GM12878 (cell line): Measurements from ENCODE around the gene SNRPD3. TPM values are rescaled to one million over a fixed set of nuclear protein-coding genes. Genes with fewer than 3 reads are reported as not detected.

Experiments used
- ATAC-seq: fragments of 200-7000 bp; cut with Tn5 transposase; 3 replicates; pipeline ENCODE4 v1.9.1; 2020; ENCODE audit warnings: mild to moderate bottlenecking, moderate library complexity
- BruUV-seq: library from RNA; stranded (reverse); fragments of 400-500 nt; replicated peaks from 2 replicates; lab custom pipeline; 2021; lab: Mats Ljungman, UMichigan
- CTCF ChIA-PET: fragments of 300-600 bp; sonication (Branson Sonifier 250); formaldehyde crosslinking; extraction: SDS; loops from one replicate; lab custom pipeline; 2021; ENCODE audit warnings: inconsistent platforms; lab: Yijun Ruan, JAX
- POLR2A ChIA-PET: fragments of 350-600 bp; formaldehyde crosslinking; extraction: SDS; loops from one replicate; lab custom pipeline; 2021; ENCODE audit warnings: inconsistent platforms; lab: Charles Lee
- RAD21 ChIA-PET: fragments of 300-600 bp; sonication (Branson Sonifier 250); formaldehyde crosslinking; loops from one replicate; lab custom pipeline; 2023; ENCODE audit warnings: antibody characterized with exemption; ENCODE audit not compliant: unreplicated experiment; lab: Charles Lee
- SMC1A ChIA-PET: fragments of 300-600 bp; sonication (Branson Sonifier 250); formaldehyde crosslinking; loops from one replicate; lab custom pipeline; 2023; ENCODE audit not compliant: unreplicated experiment, uncharacterized antibody; lab: Charles Lee
- DNase-seq: peaks from one replicate; pipeline ENCODE4 v3.0.0-alpha.2; 2011; ENCODE audit warnings: low read depth, low spot score
- FAIRE-seq: peaks from 3 replicates; lab custom pipeline; 2011; peaks lifted over from hg19 to GRCh38; lab: Jason Lieb, UNC
- H2AFZ ChIP-seq: 2 replicates; pipeline ENCODE4 v1.6.0; 2011; ENCODE audit warnings: low read depth, low read length, control low read depth; ENCODE audit not compliant: control insufficient read depth
- H3K27ac ChIP-seq: 2 replicates; pipeline ENCODE4 v1.5.1; 2011; ENCODE audit warnings: control low read depth; ENCODE audit not compliant: control insufficient read depth, insufficient read depth
- H3K27me3 ChIP-seq, 2 experiments: replicated peaks in 1 of 2; 2 replicates each; pipeline versions ENCODE4 v1.6.0 to v1.6.1; 2011; ENCODE audit warnings: low read length in 1 of 2; ENCODE audit not compliant: control insufficient read depth in 2 of 2, insufficient read depth in 2 of 2
- H3K36me3 ChIP-seq, 2 experiments: 2 replicates each; pipeline ENCODE4 v1.5.1; 2011; ENCODE audit warnings: low read length in 1 of 2; ENCODE audit not compliant: control insufficient read depth in 2 of 2, insufficient read depth in 2 of 2
- H3K4me1 ChIP-seq: 2 replicates; pipeline ENCODE4 v1.6.1; 2011; ENCODE audit warnings: mild to moderate bottlenecking, low read length, moderate library complexity, mixed read lengths; ENCODE audit not compliant: control insufficient read depth, insufficient read depth
- H3K4me2 ChIP-seq: 2 replicates; pipeline ENCODE4 v1.6.0; 2011; ENCODE audit warnings: control low read depth; ENCODE audit not compliant: control insufficient read depth, insufficient read depth
- H3K4me3 ChIP-seq: fragments of 200-600 bp; sonication (generic); 2 replicates; pipeline ENCODE4 v1.5.1; 2016
- H3K79me2 ChIP-seq: 2 replicates; pipeline ENCODE4 v1.6.0; 2011; ENCODE audit warnings: low read length; ENCODE audit not compliant: control insufficient read depth, insufficient read depth
- H3K9ac ChIP-seq: 2 replicates; pipeline ENCODE4 v1.8.0; 2011; ENCODE audit warnings: low read length, control low read depth, mixed read lengths; ENCODE audit not compliant: control insufficient read depth, insufficient read depth
- H3K9me3 ChIP-seq: replicated peaks from 3 replicates; pipeline ENCODE4 v1.5.1; 2011; ENCODE audit warnings: mild to moderate bottlenecking, low read length; ENCODE audit not compliant: control insufficient read depth, insufficient read depth
- H4K20me1 ChIP-seq: 2 replicates; pipeline ENCODE4 v1.6.0; 2011; ENCODE audit not compliant: control insufficient read depth, insufficient read depth
- ATF3 ChIP-seq: IDR thresholded peaks from 2 replicates; pipeline ENCODE4 v1.6.1; 2011; ENCODE audit warnings: low read depth, mild to moderate bottlenecking, low read length, moderate library complexity, borderline replicate concordance; ENCODE audit errors: extremely low read depth
- BMI1 ChIP-seq: fragments of 450-650 bp; IDR thresholded peaks from 2 replicates; pipeline ENCODE4 v1.6.1; 2016; ENCODE audit warnings: mild to moderate bottlenecking, moderate library complexity, borderline replicate concordance
- CHD1 ChIP-seq: IDR thresholded peaks from 2 replicates; pipeline ENCODE4 v1.6.1; 2012; ENCODE audit warnings: low read depth, low read length, improper control_type of control experiment
- CHD2 ChIP-seq: IDR thresholded peaks from 2 replicates; pipeline ENCODE4 v1.6.1; 2011; ENCODE audit warnings: low read depth, low read length, improper control_type of control experiment, borderline replicate concordance
- CREB1 ChIP-seq: IDR thresholded peaks from 2 replicates; pipeline ENCODE4 v1.6.1; 2012; ENCODE audit warnings: low read depth, mild to moderate bottlenecking, inconsistent platforms
- CREM ChIP-seq: IDR thresholded peaks from 2 replicates; pipeline ENCODE4 v1.6.1; 2014; ENCODE audit warnings: antibody characterized with exemption, low read depth
- E2F8 ChIP-seq: fragments of 450-650 bp; IDR thresholded peaks from 2 replicates; pipeline ENCODE4 v1.6.1; 2018; ENCODE audit warnings: mild to moderate bottlenecking, low read depth, moderate library complexity; ENCODE audit not compliant: partially characterized antibody
- IRF5 ChIP-seq: fragments of 450-650 bp; IDR thresholded peaks from 2 replicates; pipeline ENCODE4 v1.6.1; 2017; ENCODE audit warnings: borderline replicate concordance
- LARP7 ChIP-seq: fragments of 450-650 bp; IDR thresholded peaks from 2 replicates; pipeline ENCODE4 v1.6.1; 2017; ENCODE audit warnings: mild to moderate bottlenecking
- MEF2A ChIP-seq: IDR thresholded peaks from 2 replicates; pipeline ENCODE4 v1.6.1; 2011; ENCODE audit warnings: low read depth, mild to moderate bottlenecking, low read length, moderate library complexity; ENCODE audit not compliant: insufficient read depth
- MTA3 ChIP-seq: IDR thresholded peaks from 2 replicates; pipeline ENCODE4 v1.6.1; 2012; ENCODE audit warnings: low read length, inconsistent platforms, borderline replicate concordance
- RB1 ChIP-seq: fragments of 450-650 bp; formaldehyde crosslinking; IDR thresholded peaks from 2 replicates; pipeline ENCODE4 v1.6.1; 2017; ENCODE audit warnings: mild to moderate bottlenecking, borderline replicate concordance
- SKIL ChIP-seq: fragments of 450-650 bp; IDR thresholded peaks from 2 replicates; pipeline ENCODE4 v1.6.1; 2017; ENCODE audit warnings: mild to moderate bottlenecking, low read depth, inconsistent platforms; ENCODE audit not compliant: poor library complexity, severe bottlenecking
- TCF3 ChIP-seq: IDR thresholded peaks from 2 replicates; pipeline ENCODE4 v1.6.1; 2012; ENCODE audit warnings: low read depth, mild to moderate bottlenecking, low read length, borderline replicate concordance; ENCODE audit not compliant: insufficient read depth
- YBX1 ChIP-seq: fragments of 450-650 bp; IDR thresholded peaks from 2 replicates; pipeline ENCODE4 v1.6.1; 2016; ENCODE audit warnings: antibody characterized with exemption
- WGBS: methylation state at CpG from one replicate; pipeline ENCODE4 v1.1.6; 2016; ENCODE audit warnings: low lambda C conversion rate; ENCODE audit not compliant: insufficient replicate concordance, insufficient coverage; ENCODE audit errors: missing lambda C conversion rate; 5-methylcytosine and 5-hydroxymethylcytosine counted together
- in situ Hi-C: fragments of 300-500 bp; cut with MboI; formaldehyde crosslinking; loops from 9 replicates; pipeline ENCODE4 v1.14.3; 2018; ENCODE audit warnings: mixed read lengths
- intact Hi-C: fragments of 100-400 bp; cut with micrococcal nuclease; formaldehyde crosslinking; loops from one replicate; pipeline ENCODE4 v1.14.2; 2022; ENCODE audit not compliant: unreplicated experiment
- polyA plus RNA-seq, 11 experiments: library from polyadenylated mRNA; depleted of rRNA in 4 of 11; unstranded in 6 of 11; stranded (reverse) in 5 of 11; fragments of >200 nt; fragmentation: Nextera tagmentation in 4 of 11; fragmentation: Illumina TruSeq in 1 of 11; extraction: Ambion mirVana in 4 of 11; extraction: Trizol in 1 of 11; gene quantifications; 1 replicate in 1 of 11; 2 replicates in 10 of 11; pipeline versions ENCODE4 v1.2.1 to v1.2.3, GENCODE V29; 2011 to 2016; ENCODE audit warnings: inconsistent platforms in 2 of 11, missing spikeins in 2 of 11, low read depth in 1 of 11
- total RNA-seq, 4 experiments: library from RNA; depleted of rRNA in 3 of 4; stranded (reverse); fragments of >200 nt in 3 of 4; fragmentation: Illumina TruSeq in 1 of 4; extraction: Trizol in 1 of 4; gene quantifications; 2 replicates each; pipeline versions ENCODE4 v1.2.1 to v1.2.3, GENCODE V29; 2013 to 2021

The SNRPD3 gene
- total and polyA plus RNA-seq, 10 of the 15 experiments (the other 5 are each of a cell fraction or from before 2014, with no cell fraction given), result 112 to 324 (median 242) TPM

GRCh38 chr22:24543679-24544243 lies 12.0 kb upstream of the SNRPD3 start:
- Histone ChIP-seq H2AFZ (no peak overlapping the region), H3K9ac (no peak overlapping the region), H3K27me3 (no peaks in the 10 kb centered on the region), H3K36me3 (peaks cover 17 to 48% of the 10 kb centered on the region in 2 experiments), H3K4me2 (no peak overlapping the region), H3K4me3 (no peak overlapping the region), H3K79me2 (no peaks in the 10 kb centered on the region), H3K27ac (no peak overlapping the region), H3K4me1 (no peaks in the 10 kb centered on the region), H3K9me3 (no peaks in the 10 kb centered on the region), H4K20me1 (no peaks in the 10 kb centered on the region)
- ChIA-PET CTCF (interaction anchor here (1.0 kb wide), 1 partner anchor 14 kb away, joined by 3 read pairs; no protein-coding TSS in a partner anchor), POLR2A (no interaction called here), RAD21 (interaction anchor here (0.8 kb wide), 1 partner anchor 10 kb away, joined by 3 read pairs; no protein-coding TSS in a partner anchor), SMC1A (interaction anchor here (1.2 kb wide), 1 partner anchor 10 kb away, joined by 4 read pairs; no protein-coding TSS in a partner anchor)
- DNase-seq, result no peak
- in situ Hi-C loops, result no loop called here
- intact Hi-C loops, result no loop called here
- ATAC-seq, result no peak
- TF ChIP-seq CREB1, result no peak
- no peak for TF ChIP-seq CHD2
- TF ChIP-seq BMI1, result no peak
- no peak for TF ChIP-seq IRF5
- no peak for TF ChIP-seq CHD1
- TF ChIP-seq SKIL, result no peak
- TF ChIP-seq TCF3, result no peak
- no peak for TF ChIP-seq E2F8
- TF ChIP-seq MTA3, result no peak
- TF ChIP-seq CREM, result no peak
- TF ChIP-seq YBX1, result no peak
- no peak for TF ChIP-seq MEF2A
- TF ChIP-seq ATF3, result no peak
- no peak for TF ChIP-seq RB1
- no peak for TF ChIP-seq LARP7
- no peak for FAIRE-seq
- BruUV-seq, result no TSS peak
- 98% methylated on average over 11 of the region's 11 CpGs for WGBS
